ENCODE data around the gene NKTR.

The NKTR gene

DNA sequence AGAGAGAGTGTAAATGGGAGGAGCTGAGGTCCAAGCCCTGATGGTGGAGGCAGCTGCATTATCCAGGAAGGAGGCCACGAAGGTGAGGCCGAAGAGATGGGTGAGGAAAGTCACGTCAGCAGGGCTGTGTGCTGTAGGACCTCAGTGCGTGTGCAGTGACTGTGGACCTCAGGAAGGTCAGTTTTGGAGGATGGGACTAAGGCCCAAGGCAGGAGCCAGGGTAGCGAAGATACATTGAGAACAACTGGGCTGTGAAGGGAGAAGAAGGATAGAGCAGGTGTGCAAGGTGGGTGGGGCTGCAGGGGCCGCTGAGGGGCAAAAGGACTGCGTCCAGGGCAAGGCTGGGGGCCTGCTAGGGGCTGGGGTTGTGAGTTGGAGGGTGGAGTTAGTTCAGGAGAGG, 89.7 kb downstream of the NKTR start:
- H3K4me1 ChIP-seq (ENCODE audit: control insufficient read depth, insufficient read depth, low read length), result no peaks in the 10 kb centered on the region
- TF ChIP-seq ZNF37A (tag by site-specific recombination; IDR thresholded peaks at IDR 0.05) (no peak), ZNF138 (tag by site-specific recombination; IDR thresholded peaks at IDR 0.05; ENCODE audit: borderline replicate concordance) (no peak), ZNF473 (tag by site-specific recombination; IDR thresholded peaks at IDR 0.05) (no peak), PRDM10 (tag by site-specific recombination; IDR thresholded peaks at IDR 0.05) (no peak), ZNF223 (tag by site-specific recombination; IDR thresholded peaks at IDR 0.05) (no peak), ZNF610 (tag by site-specific recombination; IDR thresholded peaks at IDR 0.05; ENCODE audit: borderline replicate concordance) (no peak), ZFP41 (tag by site-specific recombination; IDR thresholded peaks at IDR 0.05; ENCODE audit: borderline replicate concordance) (no peak), ZNF785 (tag by site-specific recombination; IDR thresholded peaks at IDR 0.05) (no peak), SCRT1 (tag by site-specific recombination; IDR thresholded peaks at IDR 0.05; ENCODE audit: borderline replicate concordance) (no peak), KLF16 (tag by site-specific recombination; IDR thresholded peaks at IDR 0.05) (no peak), ZNF48 (tag by site-specific recombination; IDR thresholded peaks at IDR 0.05) (no peak), MEIS1 (CRISPR knock-in tag; IDR thresholded peaks at IDR 0.05; ENCODE audit: borderline replicate concordance) (no peak), PRDM1 (tag by site-specific recombination; IDR thresholded peaks at IDR 0.05) (no peak), ZNF777 (tag by site-specific recombination; IDR thresholded peaks at IDR 0.05; ENCODE audit: borderline replicate concordance) (no peak), ZNF555 (tag by site-specific recombination; conservative IDR thresholded peaks at IDR 0.05) (no peak), PBX3 (CRISPR knock-in tag; IDR thresholded peaks at IDR 0.05) (no peak), MYNN (tag by site-specific recombination; IDR thresholded peaks at IDR 0.05; ENCODE audit: borderline replicate concordance) (no peak)
- TF ChIP-seq, protein P1, sequence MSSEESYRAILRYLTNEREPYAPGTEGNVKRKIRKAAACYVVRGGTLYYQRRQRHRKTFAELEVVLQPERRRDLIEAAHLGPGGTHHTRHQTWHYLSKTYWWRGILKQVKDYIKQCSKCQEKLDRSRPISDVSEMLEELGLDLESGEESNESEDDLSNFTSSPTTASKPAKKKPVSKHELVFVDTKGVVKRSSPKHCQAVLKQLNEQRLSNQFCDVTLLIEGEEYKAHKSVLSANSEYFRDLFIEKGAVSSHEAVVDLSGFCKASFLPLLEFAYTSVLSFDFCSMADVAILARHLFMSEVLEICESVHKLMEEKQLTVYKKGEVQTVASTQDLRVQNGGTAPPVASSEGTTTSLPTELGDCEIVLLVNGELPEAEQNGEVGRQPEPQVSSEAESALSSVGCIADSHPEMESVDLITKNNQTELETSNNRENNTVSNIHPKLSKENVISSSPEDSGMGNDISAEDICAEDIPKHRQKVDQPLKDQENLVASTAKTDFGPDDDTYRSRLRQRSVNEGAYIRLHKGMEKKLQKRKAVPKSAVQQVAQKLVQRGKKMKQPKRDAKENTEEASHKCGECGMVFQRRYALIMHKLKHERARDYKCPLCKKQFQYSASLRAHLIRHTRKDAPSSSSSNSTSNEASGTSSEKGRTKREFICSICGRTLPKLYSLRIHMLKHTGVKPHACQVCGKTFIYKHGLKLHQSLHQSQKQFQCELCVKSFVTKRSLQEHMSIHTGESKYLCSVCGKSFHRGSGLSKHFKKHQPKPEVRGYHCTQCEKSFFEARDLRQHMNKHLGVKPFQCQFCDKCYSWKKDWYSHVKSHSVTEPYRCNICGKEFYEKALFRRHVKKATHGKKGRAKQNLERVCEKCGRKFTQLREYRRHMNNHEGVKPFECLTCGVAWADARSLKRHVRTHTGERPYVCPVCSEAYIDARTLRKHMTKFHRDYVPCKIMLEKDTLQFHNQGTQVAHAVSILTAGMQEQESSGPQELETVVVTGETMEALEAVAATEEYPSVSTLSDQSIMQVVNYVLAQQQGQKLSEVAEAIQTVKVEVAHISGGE (tag by site-specific recombination; conservative IDR thresholded peaks at IDR 0.05; ENCODE audit: low read depth), result no peak
- TF ChIP-seq, protein P2, sequence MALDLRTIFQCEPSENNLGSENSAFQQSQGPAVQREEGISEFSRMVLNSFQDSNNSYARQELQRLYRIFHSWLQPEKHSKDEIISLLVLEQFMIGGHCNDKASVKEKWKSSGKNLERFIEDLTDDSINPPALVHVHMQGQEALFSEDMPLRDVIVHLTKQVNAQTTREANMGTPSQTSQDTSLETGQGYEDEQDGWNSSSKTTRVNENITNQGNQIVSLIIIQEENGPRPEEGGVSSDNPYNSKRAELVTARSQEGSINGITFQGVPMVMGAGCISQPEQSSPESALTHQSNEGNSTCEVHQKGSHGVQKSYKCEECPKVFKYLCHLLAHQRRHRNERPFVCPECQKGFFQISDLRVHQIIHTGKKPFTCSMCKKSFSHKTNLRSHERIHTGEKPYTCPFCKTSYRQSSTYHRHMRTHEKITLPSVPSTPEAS (tag by site-specific recombination; IDR thresholded peaks at IDR 0.05), result no peak
- H3K9me3 ChIP-seq (ENCODE audit: control insufficient read depth, insufficient read depth, low read depth, low read length), result no peaks in the 10 kb centered on the region
- POLR2A ChIA-PET, result no interaction called here
- no peak overlapping the region for H3K27ac ChIP-seq (ENCODE audit: extremely low read depth, low read depth, low read length)
- CTCF ChIA-PET, result no interaction called here
- H3K4me3 ChIP-seq (ENCODE audit: low read depth, low read length), result no peak overlapping the region
- no peaks in the 10 kb centered on the region for H3K36me3 ChIP-seq (ENCODE audit: control insufficient read depth in 2 of 2, insufficient read depth in 1 of 2, low read length in 2 of 2)
